Caki2 (cell line): ENCODE measurements around the gene OR51F1. TPM values are rescaled to one million over a fixed set of nuclear protein-coding genes. Genes with fewer than 3 reads are reported as not detected.

Source experiments
- total RNA-seq: library from RNA; depleted of rRNA; stranded (reverse); fragments of >200 nt; shearing (Covaris generic); gene quantifications from 2 replicates; pipeline ENCODE4 v1.2.3, GENCODE V29; 2014; ENCODE audit warnings: low replicate concordance; rRNA removed

The OR51F1 gene
- total RNA-seq, 1 experiment from 2014 or later = not detected

Other genes with a start within 250 kb of the OR51F1 start
- gene OR52M1, start 224.7 kb downstream of the OR51F1 start, total RNA-seq = not detected in 2 replicates
- not detected in 2 replicates for gene OR52I2, start 188.2 kb downstream of the OR51F1 start, total RNA-seq
- gene OR52I1, start 175.9 kb downstream of the OR51F1 start, total RNA-seq = not detected in 2 replicates
- gene TRIM68, start 161.7 kb downstream of the OR51F1 start, total RNA-seq = 10.2 and 13.7 TPM in 2 replicates
- gene OR51D1, start 132.5 kb downstream of the OR51F1 start, total RNA-seq = not detected in 2 replicates
- gene OR51E1, start 126.0 kb downstream of the OR51F1 start, total RNA-seq = not detected in 2 replicates
- gene OR51E2, start 72.1 kb downstream of the OR51F1 start, total RNA-seq = 0.17 TPM in 1 of 2 replicates, not detected in the other
- gene MMP26, start 65.2 kb downstream of the OR51F1 start, total RNA-seq = not detected in 2 replicates
- gene OR52R1, start 34.4 kb upstream of the OR51F1 start, total RNA-seq = not detected in 2 replicates
- gene OR51F2, start 51.4 kb upstream of the OR51F1 start, total RNA-seq = not detected in 2 replicates
- not detected in 2 replicates for gene OR51S1, start 79.3 kb upstream of the OR51F1 start, total RNA-seq
- not detected in 2 replicates for gene OR51T1, start 112.0 kb upstream of the OR51F1 start, total RNA-seq
- not detected in 2 replicates for gene OR51A7, start 133.8 kb upstream of the OR51F1 start, total RNA-seq
- not detected in 2 replicates for gene OR51G2, start 149.4 kb upstream of the OR51F1 start, total RNA-seq
- gene OR51G1, start 154.4 kb upstream of the OR51F1 start, total RNA-seq = not detected in 2 replicates
- gene OR51A4, start 177.7 kb upstream of the OR51F1 start, total RNA-seq = not detected in 2 replicates
- gene OR51A2, start 185.8 kb upstream of the OR51F1 start, total RNA-seq = not detected in 2 replicates
- gene OR51L1, start 224.9 kb upstream of the OR51F1 start, total RNA-seq = not detected in 2 replicates